HUDEP-2 (cell line): ENCODE data around the gene ZNF641.

Experiments
- DNase-seq, 76 experiments: peaks; one replicate each; lab custom pipeline; 2025; ENCODE audit not compliant: unreplicated experiment in 76 of 76; lab: John Stamatoyannopoulos, UW

ZNF641 gene

DNA sequence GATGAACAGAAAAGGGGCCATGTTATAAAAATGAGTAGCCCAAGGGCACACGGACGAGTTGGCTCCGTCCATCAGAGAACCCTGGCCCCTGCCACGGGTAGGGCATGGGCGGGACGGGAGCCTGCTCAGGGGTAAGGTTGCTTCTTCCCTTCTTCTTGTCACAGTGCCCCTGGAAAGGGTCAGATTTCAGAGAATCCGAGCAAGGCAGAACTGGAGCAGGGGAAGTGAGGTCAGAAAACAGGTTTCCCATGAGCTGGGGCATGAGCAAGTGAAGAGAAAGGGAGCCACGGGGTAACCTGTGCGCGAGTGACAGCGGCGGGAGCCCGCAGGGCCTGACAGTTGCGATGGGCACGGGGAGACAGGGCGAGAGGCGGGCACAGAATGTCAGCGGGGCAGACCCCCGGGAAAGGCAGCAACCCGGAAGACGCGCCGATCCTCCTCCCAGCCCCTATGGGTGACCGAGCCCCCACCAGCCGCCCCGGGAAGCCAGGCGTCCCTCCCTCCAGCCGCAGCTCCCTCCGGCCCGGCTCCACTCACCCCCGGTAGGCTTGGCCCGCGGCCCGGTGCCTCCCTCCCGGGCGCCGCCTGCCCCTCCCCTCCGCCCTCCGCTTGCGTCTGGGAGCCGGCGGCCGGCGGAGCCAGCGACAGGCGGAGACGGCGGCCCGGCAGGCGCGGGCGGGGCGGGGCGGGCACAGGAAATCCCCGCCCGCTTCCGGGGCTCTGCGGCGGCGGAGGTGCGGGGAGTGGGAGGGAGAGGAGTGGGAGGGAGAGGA lies at the start of gene ZNF641:
Gene ZNF641 (minus strand): TSS at position 671 of the 773 bp plus-strand sequence. CDS start 2,829 bp downstream, outside the sequence.
- DNase-seq, result peak in 66 of 76 experiments; percentile 9 to 72 (median 53)

DNA sequence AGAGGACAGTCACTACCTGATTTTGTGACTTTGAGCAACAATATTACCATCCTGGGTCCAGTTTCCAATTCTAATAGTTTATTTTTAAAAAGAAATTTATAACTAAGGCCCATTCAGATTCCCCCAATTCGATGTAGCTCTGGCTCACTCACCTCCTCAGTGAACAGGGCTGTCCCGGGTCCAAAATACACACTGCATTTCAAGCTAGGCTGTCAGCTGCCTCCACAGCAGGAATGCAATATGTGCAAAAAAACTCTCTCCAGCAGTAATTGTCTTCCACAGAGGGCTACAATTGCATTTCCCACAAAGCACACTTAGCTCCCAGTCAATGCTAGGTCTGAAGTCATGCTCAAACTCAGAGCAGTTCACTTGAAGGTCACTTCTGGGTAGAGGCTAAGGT lies 39.3 kb upstream of the ZNF641 start:
- DNase-seq, result no peak

DNA sequence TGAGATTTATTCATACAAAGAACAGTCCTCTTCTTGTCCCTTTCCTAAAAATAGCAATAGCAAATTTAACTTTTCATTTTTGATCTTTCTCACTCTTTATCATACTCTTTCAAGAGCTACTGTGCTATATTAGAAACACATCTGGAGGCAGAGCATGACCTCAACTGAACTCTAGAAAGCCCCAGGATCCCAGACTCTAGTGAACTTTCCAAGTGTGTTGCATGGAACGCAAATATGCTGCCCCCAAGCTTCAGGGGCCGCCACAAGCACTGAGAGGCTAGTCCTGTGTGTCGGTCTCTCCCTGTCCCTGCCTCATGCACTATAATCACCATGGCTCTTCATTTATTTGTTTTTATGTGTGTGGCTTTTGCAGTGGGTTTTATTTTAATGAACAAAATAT lies 38.7 kb upstream of the ZNF641 start:
- no peak for DNase-seq

DNA sequence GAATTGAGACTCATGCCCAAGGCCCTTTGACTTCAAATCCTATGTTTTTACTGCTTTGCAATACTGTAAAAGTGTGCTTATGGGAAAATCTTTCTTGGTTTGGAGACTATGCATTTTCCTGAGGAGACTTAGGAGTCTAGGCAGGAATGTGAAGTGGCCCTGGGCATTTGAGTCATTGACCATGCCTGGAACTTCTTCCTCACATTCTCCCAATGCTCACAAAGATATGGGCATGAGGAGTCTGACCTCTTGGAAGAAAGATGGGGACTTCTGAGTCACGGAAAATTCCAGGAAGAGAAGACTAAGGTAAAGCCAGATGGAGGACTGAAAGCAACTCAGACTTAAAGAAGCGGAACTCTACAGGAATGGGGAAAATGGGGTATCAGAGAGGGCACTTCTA lies 38.2 kb upstream of the ZNF641 start:
- no peak for DNase-seq

DNA sequence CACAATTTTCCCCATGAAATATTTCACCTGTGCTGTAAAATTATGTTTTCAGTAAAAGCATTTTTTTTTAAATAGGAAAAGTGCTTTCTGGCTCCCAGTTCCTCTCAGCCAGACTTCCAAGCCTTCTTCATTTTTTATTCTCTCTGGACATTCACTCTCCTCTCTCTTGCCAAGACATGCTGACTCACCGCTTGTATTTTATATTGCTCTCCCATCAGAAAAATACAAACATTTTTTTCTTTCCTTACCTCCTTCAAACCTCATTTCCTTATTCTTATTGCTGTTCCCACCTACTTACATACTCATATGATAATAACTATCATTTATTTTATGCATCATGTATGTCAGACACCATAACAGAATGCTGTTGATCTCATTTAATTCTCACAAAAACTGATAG lies 37.7 kb upstream of the ZNF641 start:
- DNase-seq, result no peak

DNA sequence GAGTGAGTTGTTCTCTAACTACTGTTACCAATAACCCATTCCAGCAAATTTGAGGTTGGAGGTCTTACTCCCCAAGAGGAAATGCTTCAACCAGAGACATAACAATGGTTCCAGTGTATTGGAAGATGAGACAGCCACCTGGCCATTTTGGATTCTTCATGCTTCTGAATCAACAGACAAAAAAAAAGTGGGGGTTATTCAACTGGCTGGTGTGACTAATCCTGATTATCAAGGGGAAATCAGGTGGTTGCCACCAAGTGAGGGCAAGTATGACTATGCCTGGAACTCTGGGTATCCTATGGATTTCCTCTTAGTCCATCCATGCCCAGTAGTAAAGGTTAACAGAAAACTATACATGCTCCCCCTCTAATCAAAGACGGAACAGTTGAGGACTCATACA lies 29.9 kb upstream of the ZNF641 start:
- DNase-seq, result no peak

DNA sequence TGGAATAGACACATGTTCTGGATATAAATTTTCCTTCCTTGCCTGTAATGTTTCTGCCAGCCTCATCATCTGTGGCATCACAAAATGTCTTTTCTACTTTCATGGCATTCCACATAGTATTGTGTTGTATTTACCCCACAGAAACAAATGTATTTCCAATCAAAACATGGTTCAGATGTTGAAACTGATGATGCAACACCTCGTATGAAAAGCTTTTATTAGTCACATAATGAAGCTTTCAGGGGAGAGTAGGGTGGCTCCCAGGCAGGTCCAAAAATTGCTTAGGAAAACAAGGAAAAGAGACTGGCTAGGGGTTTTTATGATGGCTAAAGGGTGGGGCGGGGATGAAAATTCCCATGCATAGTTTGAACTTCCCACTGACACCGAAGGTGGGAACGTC lies 29.1 kb upstream of the ZNF641 start:
- no peak for DNase-seq

DNA sequence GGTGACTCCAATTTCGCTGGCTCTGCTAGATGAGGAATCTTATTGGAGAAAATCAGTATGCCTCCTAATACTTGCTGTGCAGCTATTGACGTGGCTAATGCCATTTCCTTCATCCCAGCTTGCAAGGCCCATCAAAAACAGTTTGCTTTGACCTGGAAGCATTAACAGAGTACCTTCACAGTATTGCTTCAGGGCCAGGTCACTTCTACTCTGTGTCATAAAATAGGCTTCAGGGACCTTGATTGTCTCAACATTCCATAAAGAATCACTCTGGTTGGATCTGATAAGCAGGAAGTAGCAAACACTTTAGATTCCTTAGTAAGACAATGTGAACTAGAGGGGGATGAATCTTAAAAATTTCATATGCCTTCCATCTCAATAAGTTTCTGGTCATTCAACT lies 26.9 kb upstream of the ZNF641 start:
- DNase-seq, result no peak

DNA sequence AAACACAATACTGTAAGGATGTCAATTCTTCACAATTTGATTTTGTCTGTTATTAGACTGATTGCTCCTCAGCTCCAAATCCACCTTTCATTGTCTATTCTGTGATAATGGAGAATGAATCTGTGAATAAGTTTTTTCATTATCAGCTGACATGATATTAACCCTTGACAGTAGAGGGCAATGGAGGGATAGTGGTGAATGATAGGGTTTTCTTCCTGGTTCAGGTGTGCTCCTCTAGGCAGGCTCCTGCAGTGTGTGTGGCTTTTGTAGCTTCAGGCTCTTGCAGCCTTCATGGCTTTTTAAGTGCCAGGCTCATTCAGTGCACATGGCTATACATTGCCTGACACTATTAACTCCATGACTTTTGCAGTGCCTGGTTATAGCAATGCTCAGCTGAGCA lies 23.4 kb upstream of the ZNF641 start:
- no peak for DNase-seq

DNA sequence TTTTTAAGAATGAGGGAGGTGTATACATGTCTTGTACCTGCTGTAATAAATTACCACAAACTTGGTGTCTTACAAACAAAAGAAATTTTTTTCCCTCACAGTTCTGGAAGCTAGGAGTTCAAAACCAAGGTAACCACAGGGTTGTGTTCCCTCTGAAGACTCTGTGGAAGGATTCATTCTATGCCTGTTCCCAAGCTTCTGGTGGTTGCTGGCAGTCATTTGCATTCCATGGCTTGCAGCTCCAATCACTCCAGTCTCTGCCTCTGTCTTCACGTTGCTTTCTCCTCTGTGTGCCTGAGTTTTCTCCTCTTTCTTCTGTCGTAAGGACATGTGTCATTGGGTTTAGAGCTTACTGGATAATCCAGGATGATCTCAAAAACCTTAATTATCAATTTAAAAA lies 15.4 kb upstream of the ZNF641 start:
- DNase-seq, result no peak

DNA sequence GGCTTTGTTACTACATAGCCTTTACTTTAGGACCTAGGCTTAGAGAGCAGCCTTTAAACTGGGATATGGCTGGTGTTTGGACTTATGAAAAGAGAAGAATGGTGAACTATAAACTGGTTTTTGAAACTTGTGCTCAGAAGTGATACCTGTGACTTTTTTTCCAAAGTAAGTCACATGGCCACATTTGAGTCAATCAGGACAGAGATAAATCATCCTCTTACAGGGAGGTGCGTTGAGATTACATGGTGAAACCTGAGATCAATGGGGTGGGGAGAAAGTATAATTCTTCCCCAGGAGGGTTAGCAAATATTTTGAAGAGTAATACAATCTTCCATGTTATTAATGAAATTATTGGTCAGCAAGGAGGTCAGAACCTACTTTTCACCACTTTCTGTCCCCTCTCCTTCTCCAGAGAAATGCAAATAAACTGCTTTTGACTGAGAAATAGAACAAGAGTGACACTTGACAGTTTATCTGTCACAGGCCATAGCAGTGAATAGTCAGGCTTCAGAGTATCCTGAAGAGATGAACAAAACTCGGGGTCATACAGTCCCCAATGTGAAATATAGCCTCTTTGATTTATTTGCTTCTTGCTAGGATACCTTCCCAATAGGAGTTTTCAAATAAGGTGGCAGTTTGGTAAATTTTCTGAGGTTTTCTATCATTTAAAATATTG lies 11.1 kb upstream of the ZNF641 start:
- DNase-seq, result no peak

DNA sequence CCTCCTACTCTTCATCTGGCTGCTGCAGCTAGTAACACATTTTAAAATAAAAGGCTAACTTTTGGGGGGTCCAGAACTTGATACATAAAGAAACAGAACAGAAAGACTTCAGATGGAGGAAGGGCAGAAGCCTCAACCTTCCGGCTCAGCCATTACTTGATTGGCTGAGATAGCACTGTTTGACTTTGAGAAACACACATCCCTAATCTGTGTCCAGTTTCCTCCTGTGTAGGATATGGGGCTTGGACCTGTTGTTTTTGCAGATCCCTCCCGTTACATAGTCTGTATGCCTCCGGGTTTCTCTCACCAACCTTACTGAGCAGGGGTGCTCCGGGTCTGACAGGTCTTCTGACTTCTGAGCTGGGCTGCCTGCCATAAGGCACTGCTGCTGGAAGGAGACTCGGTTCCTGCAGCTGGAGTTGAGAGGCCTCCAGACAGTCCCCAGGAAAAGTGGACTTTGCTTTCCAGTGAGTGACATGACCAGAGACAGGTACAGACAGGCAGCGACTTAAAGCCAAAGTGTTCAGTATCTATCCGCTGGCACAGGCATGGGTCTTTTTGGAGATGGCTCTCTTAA lies 8.3 kb upstream of the ZNF641 start:
- no peak for DNase-seq

DNA sequence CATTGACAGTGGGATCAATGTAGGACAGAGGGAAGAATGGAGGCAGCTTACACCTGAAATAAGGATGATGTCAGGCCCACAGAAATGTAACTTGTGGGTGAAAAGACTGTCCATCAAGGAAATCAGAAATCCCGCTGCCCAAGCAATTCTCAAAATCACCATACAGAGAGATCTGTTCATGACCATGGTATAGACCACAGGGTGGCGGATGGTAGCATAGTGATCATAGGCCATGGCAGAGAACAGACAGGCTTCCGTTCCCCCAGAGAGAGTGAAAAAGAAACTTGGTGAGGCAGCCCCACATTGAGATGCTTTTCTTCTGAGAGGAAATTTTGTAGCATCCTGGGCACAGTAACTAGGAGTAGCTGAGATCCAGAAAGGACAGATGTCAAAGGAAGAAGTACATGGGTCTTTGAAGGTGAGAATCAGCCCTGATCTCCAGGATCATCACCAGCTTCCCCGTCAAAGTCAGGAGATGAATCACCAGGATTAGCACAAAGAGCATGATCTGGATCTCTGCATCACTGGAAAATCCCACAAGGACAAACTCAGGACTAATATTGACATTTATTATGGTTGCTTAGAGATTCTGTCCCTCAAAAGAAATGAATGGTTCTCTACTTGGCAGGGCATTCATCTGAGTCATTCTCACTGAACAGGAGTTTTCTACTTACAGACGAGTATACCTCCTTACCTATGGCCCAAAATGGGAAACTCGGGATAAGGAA lies 5.5 kb upstream of the ZNF641 start:
- no peak for DNase-seq

DNA sequence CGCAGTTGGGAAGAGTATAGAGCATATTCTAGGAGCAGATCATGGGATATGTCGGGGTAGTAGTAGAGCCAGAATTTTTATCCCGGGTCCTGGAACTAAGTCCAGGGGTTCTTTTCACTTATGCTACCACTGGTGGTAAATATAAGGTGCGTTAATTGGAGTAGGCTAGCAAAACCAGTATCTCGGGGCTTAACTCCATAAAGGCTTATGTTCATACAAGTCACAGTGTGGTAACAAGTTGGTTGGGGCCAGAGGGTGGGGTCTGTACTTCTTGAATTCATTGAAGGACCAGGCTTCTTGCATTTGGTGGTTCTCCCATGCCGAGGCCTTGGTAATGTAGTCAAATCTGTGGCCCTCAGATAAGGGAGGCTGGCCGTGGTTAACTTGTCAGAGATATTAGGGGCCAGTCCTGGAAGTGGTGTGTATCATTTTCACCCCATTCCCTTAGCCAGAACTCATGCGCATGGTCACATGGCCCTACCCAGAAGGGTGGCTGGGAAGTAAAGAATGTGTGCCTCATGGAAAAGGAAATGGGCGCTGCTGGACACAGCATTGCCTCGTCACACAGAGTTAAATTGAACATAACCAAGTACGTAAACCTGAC lies 1.5 kb upstream of the ZNF641 start:
- DNase-seq, result peak in 49 of 76 experiments; percentile 5 to 59 (median 31)

DNA sequence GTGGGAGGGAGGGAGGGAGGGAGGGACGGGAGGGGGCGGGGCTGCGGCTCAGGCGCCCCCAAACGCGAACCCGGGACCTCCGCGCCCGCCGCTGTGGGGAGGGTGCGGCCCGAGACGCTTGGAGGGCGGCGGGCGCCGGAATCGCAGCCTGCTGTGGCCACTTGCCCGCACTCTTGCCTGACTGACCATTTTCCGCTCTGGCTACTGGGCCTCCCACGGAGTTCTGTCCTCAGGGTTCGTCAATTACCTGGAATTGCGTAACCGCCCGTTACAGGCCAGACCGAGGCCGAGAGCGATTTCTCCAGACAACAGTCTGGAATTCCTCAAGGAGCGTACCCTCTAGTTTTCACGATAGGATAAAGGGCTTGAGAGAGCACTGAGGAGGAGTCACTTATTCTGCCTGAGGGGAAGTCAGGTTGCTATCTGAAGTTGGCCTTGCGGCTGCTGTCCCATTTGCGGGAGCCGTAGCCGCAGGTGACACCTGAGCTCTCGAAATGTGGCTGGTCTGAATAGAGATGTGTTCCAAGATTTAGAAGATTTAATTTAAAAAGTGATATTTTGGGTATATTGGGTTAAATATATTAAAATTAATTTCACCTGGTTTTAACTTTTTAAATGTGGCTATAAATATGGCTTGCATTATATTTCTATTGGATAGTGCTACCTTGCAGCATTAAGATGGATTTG lies 446 bp upstream of the ZNF641 start:
- peak in 21 of 76 experiments; percentile 9 to 71 (median 47) for DNase-seq

DNA sequence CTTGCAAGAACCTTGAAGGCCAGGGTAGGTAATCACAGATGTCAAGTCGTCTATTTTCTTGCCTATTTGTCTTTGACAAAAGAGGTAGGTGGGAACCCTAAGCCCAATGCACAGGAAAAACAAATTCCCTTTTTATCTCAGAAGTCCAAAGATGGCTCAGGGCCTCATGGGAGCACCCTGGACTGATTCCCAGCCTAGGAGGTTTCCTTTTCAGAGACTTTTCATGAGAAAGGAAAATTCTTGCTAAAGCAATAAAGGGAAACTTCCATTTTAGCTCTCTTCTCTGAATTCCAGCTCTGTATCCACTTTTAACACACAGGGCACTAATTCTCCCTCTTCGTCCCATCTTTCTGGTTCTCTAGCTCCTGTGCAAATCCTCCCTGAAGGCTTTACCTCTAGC lies 1.2 kb downstream of the ZNF641 start:
- no peak for DNase-seq

DNA sequence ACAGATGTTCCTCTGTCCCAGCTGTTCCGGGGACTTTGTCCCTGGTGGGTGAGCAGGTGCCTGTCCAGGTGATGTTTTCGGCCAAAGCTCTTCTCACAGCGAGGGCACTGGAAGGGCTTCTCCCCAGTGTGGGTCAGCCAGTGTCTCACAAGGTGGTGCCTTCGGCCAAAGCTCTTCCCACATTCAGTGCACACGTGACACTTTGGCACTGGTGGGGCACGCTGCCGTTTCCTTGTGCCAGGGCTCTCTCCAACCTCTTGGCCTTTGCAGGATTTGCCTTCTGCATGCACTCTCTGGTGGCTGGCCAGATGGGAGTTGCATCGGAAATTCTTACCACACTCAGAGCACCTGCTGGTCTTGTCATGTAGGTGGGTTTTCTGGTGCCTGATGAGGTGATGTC lies 7.7 kb downstream of the ZNF641 start:
- DNase-seq, result no peak

DNA sequence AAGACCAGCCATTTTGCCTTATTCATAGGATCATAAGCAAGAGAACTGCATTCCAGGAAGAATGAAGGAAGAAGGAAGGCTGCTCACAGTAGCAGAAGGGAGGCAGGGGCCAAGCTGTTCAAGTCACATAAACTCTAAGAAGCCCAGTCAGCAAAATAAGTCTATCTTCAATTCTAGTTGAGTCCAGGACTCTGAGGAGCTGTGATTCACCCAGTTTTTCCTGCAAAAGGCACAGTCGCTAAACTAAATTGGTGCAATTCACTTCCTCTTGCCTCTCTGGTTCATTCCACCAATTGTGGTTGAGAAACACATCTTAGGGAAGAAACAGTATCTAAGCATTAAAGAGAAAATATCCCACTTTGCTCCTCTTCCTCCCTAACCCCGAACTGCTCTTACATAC lies 9.8 kb downstream of the ZNF641 start:
- no peak for DNase-seq

DNA sequence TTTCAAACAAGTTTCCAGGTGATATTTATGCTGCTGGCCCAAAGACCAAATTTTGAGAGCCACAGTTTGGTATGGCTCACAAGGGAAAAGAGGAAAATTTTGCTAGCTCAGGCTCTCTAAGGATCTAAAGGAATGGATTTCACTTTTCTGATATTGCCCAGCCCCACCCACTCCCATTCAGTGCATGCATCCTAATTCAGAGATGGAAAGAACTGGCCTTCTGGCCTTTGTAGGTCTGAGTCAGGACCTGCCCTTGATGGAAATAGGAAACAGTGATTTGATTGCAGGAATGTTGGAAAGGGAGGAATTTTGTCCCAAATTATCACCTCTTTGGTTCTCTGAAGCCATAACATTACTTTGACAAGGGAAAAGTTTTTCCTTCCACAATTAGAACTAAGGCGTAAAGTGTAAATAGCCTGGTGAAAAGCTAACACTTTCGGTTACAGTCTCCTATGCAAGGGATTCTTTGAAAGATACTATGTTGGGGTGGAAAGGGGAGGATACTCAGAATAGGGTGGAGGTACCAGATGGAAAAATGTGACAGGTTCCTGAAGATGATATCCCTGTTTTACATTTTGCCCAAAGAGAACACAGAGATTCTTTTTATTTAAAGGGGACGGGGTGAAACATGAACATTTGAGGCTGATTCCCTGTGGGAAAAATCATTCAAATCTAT lies 11.1 kb downstream of the ZNF641 start:
- DNase-seq, result no peak

DNA sequence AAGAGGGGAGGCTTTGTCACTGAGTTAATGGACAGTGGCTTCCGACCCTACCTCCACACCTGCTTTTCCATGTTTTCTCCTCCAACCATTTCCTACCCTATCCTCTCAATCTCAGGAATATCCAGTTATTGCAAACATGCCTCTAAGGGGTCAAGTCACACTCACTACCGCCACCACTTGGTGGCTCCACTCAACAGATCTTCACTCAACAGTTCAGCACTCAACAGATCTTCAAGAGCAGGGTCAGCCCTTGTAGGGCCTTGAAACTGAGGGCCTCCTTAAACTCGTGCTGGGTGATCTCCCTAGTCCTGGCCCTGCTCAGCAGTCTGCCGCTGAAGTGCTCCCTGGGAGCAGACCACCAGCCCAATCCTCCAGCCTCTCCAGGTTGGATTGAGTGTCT lies 14.2 kb downstream of the ZNF641 start:
- peak in 1 of 76 experiments; percentile 3 for DNase-seq
